Naive thymus-derived CD4-positive, alpha-beta T cell (primary cell): ENCODE measurements around the gene PTPRE. TPM values are rescaled to one million over a fixed set of nuclear protein-coding genes. Genes with fewer than 3 reads are reported as not detected.

Experiments
- ATAC-seq: fragments of 150-1000 bp; cut with Tn5 transposase; 2 replicates; pipeline ENCODE4 v1.10.0; 2021; ENCODE audit warnings: mild to moderate bottlenecking, moderate library complexity
- CTCF ChIA-PET: fragments of 350-600 bp; sonication (Branson Sonifier 250); formaldehyde crosslinking; loops from one replicate; lab custom pipeline; 2021; ENCODE audit warnings: antibody characterized with exemption; lab: Charles Lee
- POLR2A ChIA-PET: fragments of 350-600 bp; sonication (Branson Sonifier 250); formaldehyde crosslinking; loops from one replicate; lab custom pipeline; 2021; ENCODE audit warnings: antibody characterized with exemption, inconsistent platforms; lab: Charles Lee
- DNase-seq, 9 donors: peaks; one replicate each; pipeline versions ENCODE4 v3.0.0 to v3.0.0-alpha.2; 2020 to 2022; ENCODE audit warnings: mixed read lengths in 1 of 9
- H3K27ac ChIP-seq: one replicate; pipeline ENCODE4 v1.7.0; 2013; ENCODE audit warnings: mild to moderate bottlenecking, low read depth, low read length, moderate library complexity
- H3K27me3 ChIP-seq, 2 donors: one replicate each; pipeline ENCODE4 v1.7.0; 2013; ENCODE audit warnings: low read length in 2 of 2, mild to moderate bottlenecking in 2 of 2, moderate library complexity in 2 of 2; ENCODE audit not compliant: control insufficient read depth in 2 of 2, insufficient read depth in 2 of 2
- H3K36me3 ChIP-seq, 3 experiments: 1 replicate in 2 of 3; 2 replicates in 1 of 3; pipeline ENCODE4 v1.7.0; 2013; ENCODE audit warnings: low read length in 3 of 3, mild to moderate bottlenecking in 3 of 3, moderate library complexity in 1 of 3; ENCODE audit not compliant: insufficient read depth in 3 of 3, control insufficient read depth in 2 of 3
- H3K4me1 ChIP-seq, 2 donors: one replicate each; pipeline ENCODE4 v1.7.0; 2013; ENCODE audit warnings: low read length in 2 of 2, mild to moderate bottlenecking in 2 of 2, moderate library complexity in 1 of 2; ENCODE audit not compliant: control insufficient read depth in 2 of 2, insufficient read depth in 2 of 2
- H3K4me3 ChIP-seq: 2 replicates; pipeline ENCODE4 v1.7.0; 2013; ENCODE audit warnings: mild to moderate bottlenecking, low read length
- H3K9me3 ChIP-seq, 3 experiments: 1 replicate in 2 of 3; 2 replicates in 1 of 3; pipeline ENCODE4 v1.7.0; 2013; ENCODE audit warnings: low read length in 3 of 3; ENCODE audit not compliant: control insufficient read depth in 2 of 3
- H3K27ac Mint-ChIP-seq, 9 donors: one replicate each; pipeline ENCODE4 v1.8.0; 2020 to 2022; ENCODE audit warnings: mixed read lengths in 9 of 9, mild to moderate bottlenecking in 8 of 9, moderate library complexity in 5 of 9, inconsistent platforms in 2 of 9
- H3K27me3 Mint-ChIP-seq, 5 donors: one replicate each; pipeline ENCODE4 v1.8.0; 2021 to 2022; ENCODE audit warnings: mixed read lengths in 5 of 5, mild to moderate bottlenecking in 1 of 5
- H3K36me3 Mint-ChIP-seq, 5 donors: one replicate each; pipeline ENCODE4 v1.8.0; 2020 to 2022; ENCODE audit warnings: mixed read lengths in 5 of 5, mild to moderate bottlenecking in 3 of 5, inconsistent platforms in 1 of 5
- H3K4me1 Mint-ChIP-seq, 7 donors: one replicate each; pipeline ENCODE4 v1.8.0; 2020 to 2022; ENCODE audit warnings: mixed read lengths in 7 of 7, mild to moderate bottlenecking in 3 of 7, inconsistent platforms in 1 of 7
- H3K4me3 Mint-ChIP-seq, 10 donors: one replicate each; pipeline ENCODE4 v1.8.0; 2020 to 2022; ENCODE audit warnings: mild to moderate bottlenecking in 10 of 10, mixed read lengths in 10 of 10, moderate library complexity in 6 of 10, inconsistent platforms in 2 of 10
- H3K9me3 Mint-ChIP-seq, 11 donors: one replicate each; pipeline ENCODE4 v1.8.0; 2020 to 2022; ENCODE audit warnings: mixed read lengths in 11 of 11, mild to moderate bottlenecking in 4 of 11, inconsistent platforms in 1 of 11, moderate library complexity in 1 of 11
- intact Hi-C, 2 donors: fragments of 100-400 bp; cut with micrococcal nuclease; formaldehyde crosslinking; loops; one replicate each; pipeline ENCODE4 v1.15.1; 2023
- polyA plus RNA-seq, 2 donors: library from polyadenylated mRNA; unstranded; fragments of 300-500 nt; fragmentation: Illumina TruSeq; gene quantifications; one replicate each; pipeline ENCODE4 v1.2.3, GENCODE V29; 2021
- total RNA-seq, 6 experiments: library from RNA in 5 of 6; stranded (reverse) in 5 of 6; gene quantifications; 1 replicate in 5 of 6; 2 replicates in 1 of 6; pipeline ENCODE4 v1.2.3 and lab custom pipeline; 2021 to 2026

PTPRE gene
- total and polyA plus RNA-seq, 7 experiments from 2014 or later, result 6.6 to 237 (median 27.9) TPM

GRCh38 chr10:128062881-128063563 is 156.1 kb downstream of the PTPRE start:
- peak overlapping the region; percentile 61 for H3K27ac ChIP-seq
- H3K4me3 ChIP-seq, result peak overlapping the region; percentile 52
- Mint-ChIP-seq H3K4me1 (peaks cover 47 to 96% (median 82%) of the 10 kb centered on the region in 7 donors), H3K36me3 (peaks cover 14 to 39% (median 24%) of the 10 kb centered on the region in 5 donors), H3K9me3 (no peaks in the 10 kb centered on the region), H3K27ac (peak overlapping the region; percentile 76 to 94 (median 89)), H3K4me3 (peak overlapping the region; percentile 75 to 96 (median 86)), H3K27me3 (no peaks in the 10 kb centered on the region)
- ATAC-seq (peak; percentile 58), DNase-seq (peak in 8 of 9 donors; percentile 54 to 79 (median 70))
- no peaks in the 10 kb centered on the region for H3K9me3 ChIP-seq
- H3K27me3 ChIP-seq, result no peaks in the 10 kb centered on the region
- peaks cover 42 to 64% of the 10 kb centered on the region in 2 donors for H3K4me1 ChIP-seq
- CTCF ChIA-PET, result interaction anchor here (1.2 to 19.9 kb wide), 4 partner anchors 15 to 51 kb away, joined by 3 to 217 read pairs (median 4); no protein-coding TSS in a partner anchor
- intact Hi-C loops, result loop anchor here (1.0 to 10.0 kb wide), 4 partner anchors 16 to 1402 kb away; partner anchors contain the start of genes MKI67 (in 2 of the 2) and MGMT (in 1 of the 2)
- POLR2A ChIA-PET, result interaction anchor here (0.8 to 5.3 kb wide), 7 partner anchors 9 to 70 kb away, joined by 3 to 78 read pairs (median 5); no protein-coding TSS in a partner anchor
- peaks cover 15 to 47% (median 25%) of the 10 kb centered on the region in 3 experiments for H3K36me3 ChIP-seq

DNA sequence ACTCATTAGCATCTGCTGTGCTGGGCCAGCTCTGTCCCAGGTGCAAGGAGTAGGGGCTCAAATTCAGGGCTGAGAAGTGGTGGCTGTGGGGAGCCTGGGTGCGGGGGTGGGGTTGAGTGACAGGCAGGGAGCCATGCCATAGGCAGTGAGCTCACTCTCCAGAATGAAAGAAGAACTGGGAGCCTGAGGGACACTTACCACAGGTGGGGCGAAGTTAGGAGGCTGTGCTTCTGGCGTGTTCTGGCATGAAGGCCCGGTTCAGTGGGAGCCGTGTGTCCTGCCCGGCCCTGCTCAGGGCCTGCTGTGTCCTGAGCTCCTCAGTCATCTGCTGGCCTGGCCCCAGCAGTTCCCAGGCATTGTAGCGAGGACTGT is 156.8 kb downstream of the PTPRE start:
- H3K4me1 Mint-ChIP-seq, result peaks cover 47 to 89% (median 78%) of the 10 kb centered on the region in 7 donors
- Histone ChIP-seq H3K27ac (peak overlapping the region; percentile 61), H3K36me3 (peaks cover 15 to 50% (median 31%) of the 10 kb centered on the region in 3 experiments), H3K4me1 (peaks cover 42 to 60% of the 10 kb centered on the region in 2 donors), H3K27me3 (no peaks in the 10 kb centered on the region), H3K9me3 (no peaks in the 10 kb centered on the region), H3K4me3 (peak overlapping the region; percentile 52)
- peaks cover 14 to 39% (median 24%) of the 10 kb centered on the region in 5 donors for H3K36me3 Mint-ChIP-seq
- intact Hi-C loops, result loop anchor here (1.0 to 10.0 kb wide), 4 partner anchors 16 to 1401 kb away; partner anchors contain the start of genes MKI67 (in 2 of the 2) and MGMT (in 1 of the 2)
- no peaks in the 10 kb centered on the region for H3K27me3 Mint-ChIP-seq
- H3K4me3 Mint-ChIP-seq, result peak overlapping the region; percentile 75 to 96 (median 86)
- peak overlapping the region; percentile 76 to 94 (median 89) for H3K27ac Mint-ChIP-seq
- no peak for ATAC-seq
- ChIA-PET POLR2A (interaction anchor here (0.8 to 5.3 kb wide), 4 partner anchors 12 to 70 kb away, joined by 4 to 78 read pairs (median 6); no protein-coding TSS in a partner anchor), CTCF (interaction anchor here (0.7 to 19.9 kb wide), 4 partner anchors 16 to 145 kb away, joined by 3 to 217 read pairs (median 4); no protein-coding TSS in a partner anchor)
- DNase-seq, result peak in 1 of 9 donors; percentile 56
- no peaks in the 10 kb centered on the region for H3K9me3 Mint-ChIP-seq

DNA sequence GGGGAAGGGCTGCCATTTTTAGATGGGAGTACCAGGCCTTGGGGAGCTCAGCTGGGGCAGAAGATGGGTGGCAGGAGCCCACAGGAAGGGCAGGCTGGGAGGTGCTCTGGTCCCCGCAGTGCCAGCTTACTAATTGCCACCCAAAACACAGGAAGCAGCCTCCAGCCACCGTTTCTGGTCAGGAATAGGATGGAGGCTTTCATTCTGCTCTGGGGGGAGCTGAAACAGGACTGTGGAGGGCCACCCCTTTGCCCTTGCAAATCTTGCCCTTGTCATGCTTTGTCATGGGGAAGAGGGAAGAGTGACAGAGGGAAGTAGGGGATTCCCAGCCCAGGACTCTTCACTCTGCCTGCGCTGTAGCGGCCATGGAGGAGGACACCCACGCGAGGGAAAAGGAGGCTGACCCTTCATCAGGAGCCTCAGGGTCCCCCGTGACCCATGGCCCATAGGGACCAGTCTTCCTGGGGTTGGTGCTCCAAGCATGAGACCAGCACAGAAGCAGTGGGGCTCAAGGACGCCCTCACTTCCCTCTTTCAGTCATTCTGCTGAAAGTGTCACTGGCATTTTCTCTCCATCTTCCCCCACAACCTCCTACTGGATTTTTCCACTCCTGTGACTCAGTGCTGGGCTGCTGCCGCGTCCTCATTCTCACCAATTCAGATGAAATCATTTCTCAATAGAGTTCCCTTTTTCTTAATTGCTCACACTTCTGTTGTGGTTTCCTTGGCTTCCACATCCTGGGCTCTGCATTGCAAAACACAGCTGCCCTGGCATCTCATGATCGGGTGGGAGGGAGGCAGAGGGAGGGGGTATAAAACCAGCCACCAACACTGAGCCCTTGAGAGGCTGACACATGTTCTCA is 157.4 kb downstream of the PTPRE start:
- Histone ChIP-seq H3K36me3 (peaks cover 15 to 52% (median 32%) of the 10 kb centered on the region in 3 experiments), H3K4me3 (peak overlapping the region; percentile 52)
- no peaks in the 10 kb centered on the region for H3K27me3 Mint-ChIP-seq

DNA sequence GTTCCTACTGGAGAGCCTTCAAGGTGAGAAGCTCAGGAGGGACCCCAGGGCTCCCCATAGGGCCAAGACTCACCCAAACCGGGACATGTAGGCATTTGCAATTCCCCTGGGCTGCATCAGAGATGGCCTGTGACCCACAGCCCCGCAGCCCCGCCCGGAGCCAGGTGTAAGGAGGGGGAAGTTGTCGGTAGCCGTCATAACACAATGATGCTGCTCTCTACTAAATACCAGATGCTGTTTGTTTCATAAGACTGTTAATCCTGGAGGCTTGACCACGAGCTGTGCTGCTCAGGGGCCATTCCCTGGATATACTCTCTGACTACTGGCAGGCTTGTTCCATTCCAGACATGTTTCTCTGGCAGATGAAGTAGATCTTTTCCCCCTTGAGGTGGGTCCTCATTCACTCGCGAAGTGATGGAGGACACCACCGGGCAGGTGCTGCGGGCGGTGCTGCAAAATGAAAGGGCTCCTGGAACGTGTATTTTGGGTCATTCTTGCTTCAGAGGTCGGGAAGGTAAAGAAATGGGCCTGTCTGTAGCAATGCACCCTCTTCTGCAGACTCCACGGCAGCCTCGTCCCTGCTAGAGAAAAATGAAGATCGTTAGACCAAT is 158.2 kb downstream of the PTPRE start:
- peaks cover 42 to 46% of the 10 kb centered on the region in 2 donors for H3K4me1 ChIP-seq
- peaks cover 13 to 38% (median 24%) of the 10 kb centered on the region in 5 donors for H3K36me3 Mint-ChIP-seq
- H3K4me3 ChIP-seq, result peak overlapping the region; percentile 52
- H3K27ac Mint-ChIP-seq, result peak overlapping the region; percentile 2 to 91 (median 84)
- peaks cover 54 to 81% (median 73%) of the 10 kb centered on the region in 7 donors for H3K4me1 Mint-ChIP-seq
- H3K9me3 Mint-ChIP-seq, result no peaks in the 10 kb centered on the region
- H3K4me3 Mint-ChIP-seq, result peak overlapping the region; percentile 75 to 96 (median 86)
- POLR2A ChIA-PET, result interaction anchor here (2.1 to 5.3 kb wide), 2 partner anchors 13 to 17 kb away, joined by 8 to 78 read pairs; no protein-coding TSS in a partner anchor
- H3K27ac ChIP-seq, result no peak overlapping the region
- CTCF ChIA-PET, result interaction anchor here (1.2 to 19.9 kb wide), 2 partner anchors 18 to 30 kb away, joined by 3 to 217 read pairs; no protein-coding TSS in a partner anchor
- no peaks in the 10 kb centered on the region for H3K27me3 Mint-ChIP-seq
- H3K9me3 ChIP-seq, result no peaks in the 10 kb centered on the region
- intact Hi-C loops, result loop anchor here (5.0 to 10.0 kb wide), 3 partner anchors 62 to 1400 kb away; partner anchors contain the start of genes MKI67 (in 2 of the 2) and MGMT (in 1 of the 2)
- H3K36me3 ChIP-seq, result peaks cover 15 to 52% (median 38%) of the 10 kb centered on the region in 3 experiments
- DNase-seq, result peak in 2 of 9 donors; percentile 24 to 34
- ATAC-seq, result peak; percentile 35
- no peaks in the 10 kb centered on the region for H3K27me3 ChIP-seq

More for the DNA sequence above, 157.4 kb downstream of the PTPRE start:
- ChIA-PET POLR2A (interaction anchor here (0.8 to 5.3 kb wide), 4 partner anchors 13 to 69 kb away, joined by 4 to 78 read pairs (median 6); no protein-coding TSS in a partner anchor), CTCF (interaction anchor here (0.7 to 19.9 kb wide), 5 partner anchors 16 to 145 kb away, joined by 3 to 217 read pairs (median 3); no protein-coding TSS in a partner anchor)
- peaks cover 16 to 39% (median 27%) of the 10 kb centered on the region in 5 donors for H3K36me3 Mint-ChIP-seq
- DNase-seq (peak in 8 of 9 donors; percentile 52 to 77 (median 67)), ATAC-seq (peak; percentile 71)
- H3K4me1 ChIP-seq, result peaks cover 42 to 53% of the 10 kb centered on the region in 2 donors
- H3K9me3 Mint-ChIP-seq, result no peaks in the 10 kb centered on the region
- H3K4me1 Mint-ChIP-seq, result peaks cover 50 to 87% (median 76%) of the 10 kb centered on the region in 7 donors
- intact Hi-C loops, result loop anchor here (5.0 to 10.0 kb wide), 3 partner anchors 63 to 1400 kb away; partner anchors contain the start of genes MKI67 (in 2 of the 2) and MGMT (in 1 of the 2)
- no peaks in the 10 kb centered on the region for H3K9me3 ChIP-seq
- no peaks in the 10 kb centered on the region for H3K27me3 ChIP-seq
- H3K4me3 Mint-ChIP-seq, result peak overlapping the region; percentile 75 to 96 (median 86)
- peak overlapping the region; percentile 72 to 93 (median 87) for H3K27ac Mint-ChIP-seq
- peak overlapping the region; percentile 61 for H3K27ac ChIP-seq

GRCh38 chr10:128065881-128066534 is 159.1 kb downstream of the PTPRE start:
- Histone ChIP-seq H3K27me3 (no peaks in the 10 kb centered on the region), H3K9me3 (no peaks in the 10 kb centered on the region), H3K4me1 (peaks cover 42% of the 10 kb centered on the region in 2 donors), H3K4me3 (no peak overlapping the region), H3K36me3 (peaks cover 20 to 52% (median 39%) of the 10 kb centered on the region in 3 experiments), H3K27ac (no peak overlapping the region)
- ChIA-PET CTCF (interaction anchor here (1.2 to 19.9 kb wide), 2 partner anchors 19 to 31 kb away, joined by 3 to 217 read pairs; no protein-coding TSS in a partner anchor), POLR2A (no interaction called here)
- H3K27ac Mint-ChIP-seq, result peak overlapping the region in 5 of 9 donors; percentile 9 to 91 (median 45)
- H3K9me3 Mint-ChIP-seq, result no peaks in the 10 kb centered on the region
- ATAC-seq (no peak), DNase-seq (peak in 1 of 9 donors; percentile 20)
- no peaks in the 10 kb centered on the region for H3K27me3 Mint-ChIP-seq
- H3K4me3 Mint-ChIP-seq, result peak overlapping the region in 5 of 10 donors; percentile 29 to 96 (median 84)
- peaks cover 13 to 37% (median 24%) of the 10 kb centered on the region in 5 donors for H3K36me3 Mint-ChIP-seq
- H3K4me1 Mint-ChIP-seq, result peaks cover 54 to 72% (median 66%) of the 10 kb centered on the region in 7 donors
- intact Hi-C loops, result loop anchor here in 1 of 2 donors (10.0 kb wide), 1 partner anchor 1399 kb away; the partner anchor contains the start of gene MGMT
